HCEC 1CT (cell line): Measurements from ENCODE around the gene IQCF5.

ENCODE experiments used
- DNase-seq: peaks from one replicate; pipeline ENCODE4 v3.0.0-alpha.2; 2017

Gene IQCF5

GRCh38 chr3:51862886-51863285 is 12.5 kb downstream of the IQCF5 start:
- DNase-seq, result no peak

GRCh38 chr3:51860703-51861665 is 14.4 kb downstream of the IQCF5 start, which contains the start of gene IQCF2:
Gene IQCF2 (plus strand): TSS chr3:51861615. CDS start chr3:51861667, 52 bp downstream.
- no peak for DNase-seq

GRCh38 chr3:51855411-51855810 is 20.0 kb downstream of the IQCF5 start:
- peak; percentile 13 for DNase-seq

GRCh38 chr3:51845129-51845528 is 30.3 kb downstream of the IQCF5 start:
- no peak for DNase-seq

- DNase-seq, result no peak
These were observed 38.8 kb downstream of the IQCF5 start for GRCh38 chr3:51836606-51837005.

DNA sequence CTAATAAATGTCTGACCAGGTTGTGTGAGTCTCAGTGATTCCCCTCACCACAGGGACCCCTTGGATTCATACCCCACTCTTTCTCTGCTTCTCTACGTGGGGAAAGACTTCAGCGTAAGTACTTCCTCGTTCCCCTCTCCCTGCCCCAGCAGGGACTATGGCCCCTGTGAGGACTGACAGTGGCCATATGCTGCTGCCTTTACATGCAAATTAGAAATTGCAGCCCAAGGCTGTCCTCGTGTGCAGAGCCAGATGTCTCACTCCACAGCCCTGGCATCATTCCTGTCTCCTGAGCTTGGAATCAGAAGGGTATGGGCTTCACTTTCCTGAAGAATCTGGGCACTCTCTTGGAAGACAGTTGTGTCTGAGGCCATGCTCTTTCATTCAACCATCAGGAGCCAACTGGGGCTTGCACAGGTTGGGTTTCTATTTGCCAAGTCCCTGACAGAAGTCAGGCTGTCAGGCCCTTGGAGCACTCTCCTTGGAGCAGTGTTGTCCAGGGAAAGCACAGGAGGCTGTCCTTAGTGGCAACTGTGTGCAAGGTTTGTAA is 44.5 kb downstream of the IQCF5 start:
- no peak for DNase-seq

DNA sequence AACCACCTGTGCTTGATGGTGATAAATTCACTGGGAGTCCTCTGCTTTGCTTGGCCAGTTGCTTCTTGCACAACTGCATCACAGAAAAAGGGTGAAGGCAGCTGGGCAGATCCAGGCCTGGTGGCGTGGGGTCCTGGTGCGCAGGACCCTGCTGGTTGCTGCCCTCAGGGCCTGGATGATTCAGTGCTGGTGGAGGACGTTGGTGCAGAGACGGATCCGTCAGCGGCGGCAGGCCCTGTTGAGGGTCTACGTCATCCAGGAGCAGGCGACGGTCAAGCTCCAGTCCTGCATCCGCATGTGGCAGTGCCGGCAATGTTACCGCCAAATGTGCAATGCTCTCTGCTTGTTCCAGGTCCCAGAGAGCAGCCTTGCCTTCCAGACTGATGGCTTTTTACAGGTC is 45.1 kb downstream of the IQCF5 start:
- DNase-seq, result no peak

GRCh38 chr3:51828297-51828696 is 47.1 kb downstream of the IQCF5 start:
- DNase-seq, result no peak
